Stimulated activated CD8-positive, alpha-beta memory T cell treated with anti-CD3 and anti-CD28 coated beads, Interleukin-15, amount 100 ng/mL, for 4 hours (primary cell): ENCODE results near the gene LRMDA.
"Not testable (repeated sequence)": the region's sequence is repeated elsewhere in the genome, so short reads cannot be mapped to it uniquely, and the experiment has no call there.

Experiments used
- DNase-seq, 2 donors: peaks; one replicate each; pipeline ENCODE4 v3.0.0-alpha.2; 2020; ENCODE audit warnings: low read depth in 2 of 2

LRMDA gene

DNA sequence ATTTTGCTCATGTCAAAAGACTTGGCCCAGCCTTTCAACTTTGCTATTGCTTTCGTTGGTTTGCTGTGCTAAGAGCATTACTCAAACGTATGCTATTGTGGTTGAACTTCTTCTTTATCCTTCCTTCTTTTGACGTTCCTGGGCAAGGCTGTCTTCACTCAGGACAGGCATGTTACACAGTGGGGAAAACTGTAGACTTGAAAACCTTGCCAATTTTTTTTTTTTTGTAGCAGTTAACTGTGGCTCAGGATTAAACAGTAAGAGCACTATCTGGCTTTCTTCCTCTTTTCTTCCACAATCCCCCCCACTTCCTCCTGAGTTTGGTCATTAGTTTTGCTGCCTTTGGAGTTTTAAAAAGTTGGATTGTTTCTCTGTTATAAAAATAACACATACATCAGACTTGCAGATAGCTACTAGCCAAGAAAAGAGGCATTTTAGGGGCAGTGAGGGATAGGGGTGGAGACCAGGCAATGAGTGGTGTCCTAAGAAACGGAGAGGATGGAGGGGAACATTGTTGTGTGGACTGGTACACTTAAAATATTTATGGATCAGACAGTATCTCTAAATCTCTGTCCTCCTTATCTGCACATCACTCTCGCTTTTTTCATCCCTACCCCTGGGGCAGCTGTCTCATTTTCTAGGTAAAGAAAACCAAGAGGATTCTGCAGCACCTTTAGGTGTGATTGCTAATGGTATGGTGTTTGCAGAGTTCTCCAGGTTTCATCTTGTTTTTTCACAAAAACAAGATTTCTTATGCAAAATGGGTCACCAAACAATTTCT lies 181.7 kb downstream of the LRMDA start:
- DNase-seq: no peak

GRCh38 chr10:75613685-75614504 lies 182.5 kb downstream of the LRMDA start:
- DNase-seq: no peak

DNA sequence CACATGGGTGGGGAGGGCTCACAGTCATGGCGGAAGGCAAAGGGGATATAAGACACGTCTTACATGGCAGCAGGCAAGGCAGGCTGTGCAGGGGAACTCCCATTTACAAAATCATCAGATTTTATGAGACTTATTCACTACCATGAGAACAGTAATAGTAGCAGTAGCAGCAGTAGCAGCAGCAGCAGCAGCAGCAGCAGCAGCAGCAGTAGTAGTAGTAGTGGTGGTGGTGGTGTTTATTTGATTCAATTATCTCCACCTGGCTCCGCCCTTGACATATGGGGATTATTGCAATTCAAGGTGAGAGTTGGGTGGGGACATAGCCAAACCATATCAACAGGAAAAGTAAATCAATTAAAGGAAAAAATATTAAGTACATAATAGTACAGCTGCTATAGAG lies 184.7 kb downstream of the LRMDA start:
- DNase-seq: no peak

DNA sequence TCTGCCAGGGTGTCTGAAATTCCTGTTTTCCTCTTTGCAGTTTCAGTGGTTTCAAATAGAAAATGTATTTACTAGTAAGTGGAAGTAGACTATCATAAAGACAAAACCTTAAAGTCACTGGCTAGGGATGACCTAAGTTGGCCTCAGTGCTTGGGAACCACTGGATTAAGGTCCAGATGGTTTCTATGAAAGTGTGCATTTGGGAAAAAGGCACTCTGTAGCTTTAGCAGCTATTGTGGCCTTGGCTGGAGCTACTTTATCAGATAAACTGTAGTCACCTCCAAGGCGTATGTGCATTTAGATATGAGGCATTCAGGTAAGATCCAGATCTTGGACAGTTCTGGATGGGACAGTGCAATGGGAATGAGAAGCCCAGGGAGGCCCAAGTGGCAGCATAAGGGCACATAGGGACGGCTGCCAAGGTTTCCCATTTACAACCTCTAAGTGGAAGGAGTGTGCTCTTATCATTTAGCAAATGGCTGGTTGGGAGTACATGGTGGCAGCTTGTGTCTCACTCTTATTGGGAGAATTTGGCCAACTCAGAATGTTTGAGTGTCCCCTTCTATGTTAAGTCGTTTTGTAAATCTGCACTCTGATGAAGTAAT lies 185.6 kb downstream of the LRMDA start:
- no peak for DNase-seq

DNA sequence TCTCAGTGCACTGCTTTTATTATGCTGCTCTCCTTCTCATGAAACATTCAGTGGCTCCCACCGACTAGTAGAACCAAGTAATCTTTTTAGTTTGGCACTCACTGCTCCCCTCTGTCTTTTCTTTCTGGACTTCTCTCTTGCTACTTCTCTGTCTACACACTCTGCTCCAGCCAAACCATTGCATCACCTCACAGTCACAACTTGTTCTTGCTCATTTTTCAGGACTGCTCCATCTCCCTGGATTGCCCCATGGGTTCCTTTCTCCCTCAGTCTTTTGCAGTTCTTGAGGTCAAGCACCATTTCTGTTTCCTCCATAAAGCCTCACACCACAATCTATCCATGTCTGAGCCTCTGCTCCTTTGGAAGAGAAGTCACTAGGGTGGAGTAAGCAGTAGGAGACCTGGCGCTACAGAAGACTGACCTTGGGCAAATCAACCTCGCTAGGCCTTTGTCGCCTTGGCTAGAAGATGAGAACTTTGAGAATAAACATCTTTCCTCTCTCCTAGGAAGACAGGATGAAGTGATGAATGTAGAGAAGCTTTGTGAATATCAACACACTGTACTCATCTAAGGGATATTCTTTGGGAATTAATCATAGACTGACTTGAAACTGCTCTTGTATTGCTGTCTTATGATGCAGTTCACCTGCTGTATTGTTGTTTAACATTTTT lies 186.2 kb downstream of the LRMDA start:
- DNase-seq: no peak

GRCh38 chr10:75619635-75620034 lies 188.2 kb downstream of the LRMDA start:
- DNase-seq: no peak

- DNase-seq: no peak
These were observed 188.9 kb downstream of the LRMDA start for GRCh38 chr10:75620356-75620755.

DNA sequence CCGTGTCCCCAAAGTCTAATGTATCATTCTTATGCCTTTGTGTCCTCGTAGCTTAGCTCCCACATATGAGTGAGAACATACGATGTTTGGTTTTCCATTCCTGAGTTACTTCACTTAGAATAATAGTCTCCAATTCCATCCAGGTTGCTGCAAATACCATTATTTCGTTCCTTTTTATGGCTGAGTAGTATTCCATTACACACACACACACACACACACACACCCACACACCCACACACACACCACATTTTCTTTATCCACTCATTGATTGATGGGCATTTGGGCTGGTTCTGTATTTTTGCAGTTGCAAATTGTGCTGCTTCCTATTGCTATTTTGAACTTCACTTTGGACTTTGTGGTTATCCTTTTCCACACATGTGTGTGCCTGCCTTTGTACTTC lies 189.6 kb downstream of the LRMDA start:
- not testable (repeated sequence) for DNase-seq

- DNase-seq: no peak
These were observed 191.1 kb downstream of the LRMDA start for GRCh38 chr10:75622503-75622902.

DNA sequence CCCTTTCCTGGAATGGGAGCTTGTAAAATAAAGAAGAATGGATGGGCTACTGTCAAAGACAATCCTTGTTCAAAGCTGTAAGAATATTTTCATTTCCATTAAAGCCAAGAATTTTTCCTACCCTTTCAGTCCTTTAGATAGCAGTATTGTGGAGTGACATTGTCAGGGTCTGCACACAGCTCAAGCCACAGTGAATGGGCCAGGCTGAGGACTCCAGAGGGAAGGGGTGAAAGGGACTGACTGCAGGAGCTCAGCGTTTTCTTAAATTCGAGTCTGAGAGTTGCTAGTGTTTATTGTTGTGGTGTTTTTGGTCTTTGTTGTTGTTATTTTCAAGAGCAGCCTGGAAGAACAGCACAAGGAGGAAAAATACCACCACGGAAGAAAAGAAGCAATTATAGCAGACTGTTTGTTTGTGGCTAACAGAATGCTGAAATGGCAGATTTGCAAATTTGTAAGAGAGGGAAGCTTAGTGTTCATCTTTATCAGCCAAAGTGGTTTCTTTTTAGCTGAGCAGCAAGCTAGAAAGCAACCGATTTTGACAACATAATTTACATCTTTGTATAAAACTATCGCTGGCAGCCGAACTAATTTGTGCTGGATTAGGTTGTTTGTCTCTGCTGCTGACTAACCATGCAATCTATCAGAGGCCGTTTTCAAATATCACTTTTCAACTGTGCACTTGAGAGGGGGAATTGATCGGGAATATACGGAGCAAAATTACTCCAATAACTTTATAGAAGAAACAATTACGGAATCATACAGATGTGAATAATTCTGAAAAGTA lies 192.1 kb downstream of the LRMDA start:
- no peak for DNase-seq

DNA sequence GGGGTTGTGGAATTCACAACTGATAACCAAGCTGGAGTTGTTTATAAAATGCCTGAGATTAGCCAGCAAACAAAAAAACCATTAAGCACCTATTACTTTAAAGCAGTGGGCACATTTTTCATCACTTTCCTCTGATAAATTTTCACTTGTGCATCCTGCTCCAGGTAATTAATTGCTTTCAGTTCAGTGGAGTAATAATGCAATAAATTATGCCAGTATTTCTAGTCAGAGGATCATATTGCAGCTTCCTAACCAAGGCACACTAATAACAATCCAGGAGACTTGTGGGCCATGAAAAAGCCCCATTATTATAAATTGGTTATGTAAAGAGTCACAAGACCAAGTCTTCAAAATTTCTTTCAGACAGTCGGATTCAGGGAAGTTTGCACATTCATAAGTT lies 193.2 kb downstream of the LRMDA start:
- DNase-seq: no peak

GRCh38 chr10:75630746-75631145 lies 199.3 kb downstream of the LRMDA start:
- DNase-seq: no peak

DNA sequence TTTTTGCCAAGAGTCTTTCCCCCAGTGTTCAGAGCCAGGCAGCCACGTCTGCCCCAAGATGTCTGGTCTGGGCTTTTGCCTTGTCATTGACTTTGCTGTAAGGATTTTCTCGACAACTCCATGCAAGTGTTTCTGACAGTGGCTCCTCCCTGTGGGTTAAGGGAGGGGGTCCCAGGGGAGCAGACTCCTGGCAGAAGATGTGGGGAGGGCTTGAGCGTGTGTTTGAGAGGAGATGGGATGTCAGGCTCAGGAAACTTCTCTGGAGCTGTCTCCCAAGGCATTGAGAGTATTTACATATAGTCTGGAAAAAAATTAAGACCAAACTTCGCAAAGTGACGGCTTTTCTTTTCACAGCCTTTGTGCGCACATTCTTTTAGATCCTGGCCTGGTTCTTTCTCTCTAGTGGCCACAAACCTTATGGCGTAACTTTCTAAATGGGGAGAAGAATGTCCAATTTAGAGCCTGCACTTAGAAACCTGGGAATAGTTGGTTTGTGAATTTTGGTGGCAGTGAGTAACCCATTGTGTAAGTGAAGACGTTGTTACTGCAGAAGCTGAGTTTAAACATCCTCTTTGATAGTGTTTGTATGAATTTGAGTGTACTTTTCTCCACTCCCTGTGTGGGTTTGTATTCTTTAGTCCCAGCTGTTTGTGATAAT lies 201.5 kb downstream of the LRMDA start:
- no peak for DNase-seq

- no peak for DNase-seq
These were observed 202.1 kb downstream of the LRMDA start for GRCh38 chr10:75633568-75633967.

DNA sequence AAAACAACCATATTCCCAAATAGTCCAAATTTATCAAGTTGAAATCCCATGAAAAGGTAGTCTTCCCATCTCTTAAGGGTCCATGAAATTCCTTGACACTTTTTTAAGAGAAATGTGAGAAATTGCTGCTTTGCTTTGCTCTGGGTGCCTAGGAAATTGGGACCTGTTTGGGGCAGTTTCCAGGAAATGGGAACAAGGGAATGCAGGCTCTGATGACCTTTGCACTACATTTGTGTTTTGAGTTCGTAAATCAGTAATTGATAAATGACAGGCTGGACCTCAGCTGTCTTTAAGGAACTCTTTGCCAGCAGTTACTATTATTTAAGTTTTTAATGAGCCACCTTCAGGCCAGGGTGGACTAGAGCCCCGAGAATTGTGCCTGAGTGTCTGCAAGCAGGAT lies 203.5 kb downstream of the LRMDA start:
- no peak for DNase-seq

GRCh38 chr10:75638752-75639151 lies 207.3 kb downstream of the LRMDA start:
- DNase-seq: no peak

DNA sequence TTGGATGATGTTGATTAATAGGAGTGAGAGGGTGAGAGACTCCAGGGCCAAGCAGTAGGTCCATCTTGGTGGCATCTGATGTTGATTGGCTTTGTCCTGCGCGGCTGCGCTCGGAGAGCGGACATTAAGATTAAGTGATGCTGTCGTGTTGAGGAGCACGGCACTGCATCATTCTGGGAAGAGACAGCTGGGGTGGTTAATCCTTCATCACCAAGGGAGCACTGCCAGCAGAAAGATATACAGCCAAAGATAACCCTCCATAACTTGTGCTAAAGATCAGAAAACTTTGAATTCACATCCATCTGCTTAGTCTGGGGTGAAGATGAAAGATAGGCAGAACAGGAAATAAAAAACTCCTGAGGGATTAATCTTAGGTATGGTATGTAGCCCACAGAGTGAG lies 208.3 kb downstream of the LRMDA start:
- no peak for DNase-seq

DNA sequence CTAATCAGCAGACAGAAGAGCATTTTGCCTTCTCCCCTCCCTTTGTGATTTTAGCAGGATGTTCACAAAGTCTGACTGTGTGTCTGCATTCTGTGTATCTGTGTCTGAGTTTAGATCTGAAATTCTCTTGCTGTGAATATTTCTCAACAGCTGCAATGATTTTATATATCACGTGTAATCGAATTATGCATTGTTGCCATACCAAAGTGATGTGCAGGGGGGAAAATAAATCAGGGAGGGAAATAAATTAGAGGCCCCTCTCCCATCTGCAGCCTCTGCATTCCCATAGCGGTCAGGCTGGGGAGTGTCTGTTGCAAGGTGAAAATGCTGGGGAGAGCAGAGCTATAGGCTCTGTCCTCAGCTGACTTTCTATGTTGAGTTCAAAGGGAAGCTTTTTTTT lies 209.0 kb downstream of the LRMDA start:
- no peak for DNase-seq

DNA sequence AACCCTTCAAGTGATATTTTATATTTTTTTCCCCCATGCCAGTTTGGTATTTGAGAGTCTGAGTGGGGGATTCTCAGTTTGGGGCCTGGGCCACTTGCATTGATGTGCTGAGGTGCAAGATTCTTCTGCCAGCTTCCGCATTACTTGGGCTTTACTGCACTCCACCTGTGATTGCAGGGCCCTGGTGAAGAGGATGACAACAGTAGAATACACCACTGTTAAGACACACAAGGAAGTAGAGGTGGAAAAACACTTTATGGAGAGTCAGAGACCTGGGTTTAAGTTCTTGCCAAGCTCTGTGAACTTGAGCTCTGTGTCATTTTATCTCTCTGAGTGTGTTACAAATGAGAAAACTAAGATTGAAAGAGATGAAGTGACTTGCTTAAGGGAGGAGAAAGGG lies 209.4 kb downstream of the LRMDA start:
- DNase-seq: no peak

- DNase-seq: no peak
These were observed 212.0 kb downstream of the LRMDA start for GRCh38 chr10:75643405-75643804.
